T1000 (cell line): ENCODE data around the gene EPHA4.

Experiments
- DNase-seq: peaks from one replicate; lab custom pipeline; 2025; ENCODE audit warnings: mixed read lengths; lab: John Stamatoyannopoulos, UW

Gene EPHA4

DNA sequence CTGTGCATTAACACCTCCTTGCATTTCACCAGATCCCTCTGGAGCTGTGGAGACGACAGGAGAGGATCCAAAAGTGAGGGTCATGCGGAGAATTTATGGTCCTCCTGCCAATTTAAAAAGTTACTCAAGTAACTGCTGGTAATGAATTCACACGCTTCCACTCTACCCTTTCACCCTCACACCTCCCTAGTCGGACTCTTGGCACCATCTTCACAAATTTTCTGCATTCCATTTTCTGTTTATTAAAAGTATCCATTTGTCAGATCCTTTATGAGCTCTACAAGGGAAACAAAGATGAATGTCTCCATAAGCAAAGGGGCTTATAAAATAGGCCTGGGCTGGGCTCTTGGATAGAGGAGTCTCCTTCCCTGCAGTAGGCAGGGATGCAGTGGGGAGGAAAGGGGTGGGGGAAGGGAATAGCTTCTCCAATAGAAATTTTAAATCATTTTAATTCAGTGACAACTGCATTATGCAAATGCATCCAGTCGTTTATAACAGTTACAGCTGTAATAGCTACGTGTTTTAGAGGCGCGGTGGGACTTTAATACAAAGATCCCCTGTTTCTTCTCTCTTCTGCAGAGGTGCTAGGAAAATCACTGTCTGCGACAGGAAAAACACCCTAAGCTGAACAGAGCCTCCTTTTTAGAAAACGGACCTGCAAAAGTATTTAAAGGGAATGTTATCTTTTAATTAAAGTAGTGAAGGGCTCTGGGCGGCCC lies 132.2 kb downstream of the EPHA4 start:
- no peak for DNase-seq

DNA sequence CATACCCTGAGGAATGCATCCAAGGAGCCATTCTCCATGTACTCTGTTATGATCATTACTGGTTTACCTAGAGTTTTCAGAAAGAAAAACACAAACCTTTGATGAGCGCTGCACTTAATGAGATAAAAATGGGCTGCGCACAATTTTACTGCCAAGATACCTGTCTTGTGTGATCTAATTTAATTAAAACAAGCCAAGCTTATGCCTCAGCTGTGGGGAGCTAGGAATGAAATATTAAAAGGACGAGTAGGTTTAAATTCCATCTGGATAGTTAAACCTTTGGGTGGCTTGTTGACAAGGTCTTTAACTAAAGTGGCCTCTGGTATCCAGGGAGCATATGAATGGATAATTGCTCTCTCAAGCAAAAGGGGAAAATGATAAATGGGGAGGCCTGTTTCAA lies 135.0 kb downstream of the EPHA4 start:
- no peak for DNase-seq

DNA sequence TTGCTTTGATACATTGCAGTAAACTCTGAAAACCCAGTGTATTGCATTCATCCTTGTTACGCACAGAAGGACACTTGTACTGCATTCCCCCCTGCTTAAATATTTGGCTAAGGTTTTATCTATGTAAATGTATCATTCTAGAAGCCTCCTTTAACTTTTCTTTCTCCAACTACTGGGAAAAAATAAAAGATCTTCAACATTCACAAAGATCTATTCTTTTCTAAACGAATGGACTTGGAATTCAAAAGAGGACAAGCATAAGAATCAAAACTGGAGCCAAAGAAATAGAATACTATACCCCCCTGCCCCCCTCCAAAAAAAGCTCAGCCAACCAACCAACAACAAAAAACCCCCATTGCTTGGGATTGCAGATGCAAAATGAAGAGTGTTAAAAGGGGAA lies 136.9 kb downstream of the EPHA4 start:
- DNase-seq, result no peak

DNA sequence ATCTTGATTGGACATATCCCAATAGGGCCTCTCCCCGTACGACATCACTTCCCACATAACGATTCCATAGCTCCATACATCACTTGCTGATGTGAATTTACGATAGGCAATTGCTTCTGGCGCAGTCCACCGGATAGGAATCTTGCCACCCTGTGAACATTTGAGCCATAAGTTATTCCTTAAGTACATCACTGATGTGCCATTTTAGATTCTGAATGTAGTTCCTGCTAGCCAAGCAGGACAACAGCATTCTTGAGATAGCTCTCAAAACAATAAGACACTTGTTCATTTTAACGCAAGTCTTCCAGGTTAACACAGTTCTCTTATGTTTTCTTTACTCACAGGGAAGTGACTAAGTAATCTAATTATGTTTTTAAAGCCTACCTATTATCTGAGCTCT lies 138.0 kb downstream of the EPHA4 start:
- DNase-seq, result no peak

DNA sequence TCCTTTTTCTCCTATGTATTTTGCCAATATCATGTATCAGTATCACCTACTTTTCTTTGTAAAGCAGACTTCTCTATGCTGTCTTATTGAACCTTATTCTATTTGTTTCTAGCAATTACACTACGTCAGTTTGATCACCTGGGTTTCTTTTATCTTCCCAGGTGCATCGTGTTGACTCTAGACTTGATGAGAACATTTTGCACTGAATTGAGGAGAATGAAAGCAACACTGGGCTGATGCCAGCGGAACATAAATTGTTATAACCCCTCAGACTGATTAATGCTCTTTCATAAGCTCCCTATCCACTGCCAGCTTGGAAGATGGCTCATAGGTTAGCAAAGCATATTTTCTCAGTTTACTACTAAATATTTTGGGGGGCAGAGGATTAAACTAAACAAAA lies 140.6 kb downstream of the EPHA4 start:
- no peak for DNase-seq

DNA sequence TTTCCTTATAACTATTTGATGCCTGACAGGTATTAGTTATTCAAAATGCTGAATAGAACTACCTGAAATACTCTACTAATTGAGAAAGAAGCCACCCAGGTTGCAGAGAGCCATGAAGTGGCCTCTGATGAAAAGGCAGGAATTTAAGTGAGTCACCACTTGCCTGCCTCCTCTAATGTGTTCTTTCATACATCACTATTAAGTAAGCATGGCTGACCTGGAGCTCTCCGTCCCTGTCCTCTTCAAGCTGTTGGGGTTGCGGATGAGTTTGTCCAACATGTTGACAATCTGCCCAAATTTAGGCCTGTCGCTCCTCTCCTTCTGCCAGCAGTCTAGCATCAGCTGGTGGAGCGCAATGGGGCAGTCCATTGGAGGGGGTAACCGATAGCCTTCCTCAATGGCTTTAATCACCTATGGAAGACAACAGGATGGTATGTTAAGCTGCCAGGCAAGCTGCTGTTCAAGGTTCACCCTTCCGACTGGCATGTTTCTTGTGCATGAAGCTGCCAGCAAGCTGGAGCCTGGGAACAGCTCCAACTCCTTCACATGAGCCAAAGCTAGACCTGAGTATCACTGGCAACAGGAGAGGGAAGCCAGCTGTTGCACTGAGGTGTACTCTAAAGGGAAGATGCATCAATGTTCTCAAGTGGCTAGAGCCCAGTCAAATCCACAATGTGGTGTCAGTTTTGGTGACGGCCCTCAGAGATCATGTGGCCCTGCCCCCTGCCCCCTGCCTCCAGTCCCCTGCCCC lies 142.2 kb downstream of the EPHA4 start:
- DNase-seq, result no peak

DNA sequence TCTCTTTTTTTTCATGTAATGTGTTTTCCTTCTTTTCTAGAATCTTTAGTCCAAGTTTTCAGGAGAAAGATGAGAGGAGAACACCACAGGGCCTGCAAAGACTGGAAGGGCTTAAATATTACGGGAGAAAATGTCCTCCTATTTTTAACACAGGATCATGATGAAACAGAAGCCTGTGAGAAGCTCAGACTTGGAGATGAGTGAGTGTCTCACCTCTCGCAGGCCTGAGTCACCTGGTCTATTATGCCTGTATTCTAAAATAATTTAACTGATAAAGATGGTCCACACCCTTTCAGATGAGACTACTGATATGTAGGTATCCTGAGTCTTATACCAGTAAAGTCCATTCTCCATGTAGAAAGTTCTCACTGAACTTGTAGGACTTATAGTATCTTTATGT lies 143.2 kb downstream of the EPHA4 start:
- DNase-seq, result no peak

DNA sequence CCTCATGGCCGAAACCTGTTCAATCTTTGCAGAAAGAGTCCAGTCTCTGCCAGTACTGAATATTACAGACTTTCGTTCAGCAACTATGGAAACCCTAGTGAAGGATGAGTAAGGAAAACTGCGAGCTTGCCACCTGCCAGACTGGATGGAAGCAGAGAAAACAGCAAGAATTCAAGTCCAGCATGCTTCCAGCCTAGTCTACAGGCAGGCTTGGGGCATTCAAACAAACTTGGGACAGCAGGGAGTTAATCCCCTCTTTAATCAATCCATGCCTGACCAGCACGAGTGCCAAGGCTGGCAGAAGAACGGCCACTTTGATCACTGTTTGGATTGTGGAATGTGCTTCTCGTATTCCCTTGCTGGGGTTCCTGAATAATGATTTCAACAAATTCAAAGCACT lies 145.2 kb downstream of the EPHA4 start:
- no peak for DNase-seq

DNA sequence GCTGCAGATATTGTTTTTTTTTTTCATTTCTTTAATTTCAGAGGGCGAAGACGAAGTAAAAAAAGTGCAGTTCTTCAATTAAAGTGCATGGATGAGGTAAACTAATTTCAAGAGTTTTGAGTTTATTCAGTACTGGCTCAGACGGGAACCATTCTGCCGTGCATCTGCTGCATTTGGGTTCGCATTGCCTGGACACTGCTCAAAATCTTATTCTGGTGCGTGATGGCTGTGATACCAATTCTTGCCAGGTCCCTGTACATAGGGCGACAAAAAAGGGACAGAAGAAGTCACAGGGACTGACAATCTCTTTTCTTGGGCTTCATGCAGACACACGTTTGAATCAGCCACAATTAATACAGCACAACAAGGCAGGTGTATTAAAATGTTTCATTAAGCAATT lies 146.2 kb downstream of the EPHA4 start:
- no peak for DNase-seq

DNA sequence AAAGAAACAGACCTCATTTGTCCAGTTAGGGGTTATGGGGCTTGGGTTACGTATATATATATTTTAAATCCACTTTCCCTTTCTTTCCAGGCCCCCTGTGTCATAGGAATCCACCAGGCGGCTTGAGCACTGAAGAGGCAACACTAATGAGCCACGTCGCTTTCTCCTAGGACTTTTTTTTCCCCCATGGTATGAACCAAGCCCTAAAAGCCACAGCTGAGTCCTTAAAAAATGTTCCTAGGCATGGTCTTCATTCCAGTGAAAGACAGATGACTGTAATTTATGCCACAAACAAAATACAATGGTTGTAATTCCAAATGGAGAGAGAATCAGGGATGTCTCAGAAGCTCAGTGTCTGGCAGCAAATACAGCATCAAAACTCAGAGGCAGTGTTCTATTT lies 146.8 kb downstream of the EPHA4 start:
- no peak for DNase-seq

DNA sequence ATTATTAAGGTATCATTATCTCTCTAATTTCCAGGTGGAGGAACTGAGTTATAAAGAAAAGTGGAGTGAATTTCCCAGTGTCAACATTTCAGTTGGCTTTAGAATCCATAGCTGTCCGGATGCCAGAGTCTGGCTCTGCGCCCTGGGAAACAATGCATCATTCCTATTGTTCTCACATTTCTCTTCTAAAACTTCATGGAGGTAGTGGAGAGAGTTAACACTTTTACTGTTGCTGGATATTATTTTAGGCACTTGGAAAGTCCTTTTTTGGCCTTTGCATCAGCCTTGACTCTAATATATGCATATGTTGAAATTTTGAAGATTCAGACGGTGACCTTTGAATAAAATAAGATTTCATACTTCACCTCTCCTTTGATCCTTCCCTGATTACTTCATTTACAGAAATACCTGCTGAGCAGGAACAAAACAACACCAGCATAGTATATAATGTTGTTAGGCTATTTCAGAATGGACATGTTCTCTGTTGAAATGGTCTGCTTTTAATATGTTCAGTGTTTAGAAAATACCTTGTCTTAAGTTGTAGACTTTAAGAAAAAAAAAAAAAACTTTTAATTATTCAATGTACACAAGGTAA lies 148.8 kb downstream of the EPHA4 start:
- no peak for DNase-seq

DNA sequence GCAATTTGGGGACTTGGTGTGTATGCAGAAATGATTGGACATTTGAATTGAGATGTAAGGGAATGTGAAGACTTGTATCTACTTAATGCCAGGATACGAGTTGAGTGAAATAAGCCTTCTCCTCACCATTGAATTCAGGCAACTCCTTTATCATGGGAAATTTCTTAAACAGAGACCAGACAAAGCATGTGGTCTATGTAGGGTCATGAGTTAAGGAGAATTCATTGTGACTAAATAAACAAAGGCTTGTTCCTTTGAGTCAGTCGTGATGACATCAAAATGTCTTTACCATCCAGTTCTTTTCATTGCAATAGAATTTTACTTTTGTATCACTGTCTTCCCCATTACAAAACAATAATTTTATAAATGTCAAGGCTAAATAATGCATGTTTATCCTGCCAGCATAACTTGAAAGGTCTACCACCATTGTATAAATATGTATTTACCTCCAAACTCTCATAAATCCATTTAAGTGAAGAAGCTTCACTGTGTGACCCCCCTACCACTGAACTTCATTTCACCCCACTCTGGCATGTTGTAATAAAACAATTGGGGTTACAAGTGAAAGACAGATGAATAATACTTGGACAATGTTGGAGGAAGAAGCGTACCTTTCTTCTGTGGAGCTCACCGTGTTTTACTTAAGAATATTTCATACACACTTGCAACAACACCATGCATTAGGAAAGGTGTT lies 149.4 kb downstream of the EPHA4 start:
- DNase-seq, result no peak

DNA sequence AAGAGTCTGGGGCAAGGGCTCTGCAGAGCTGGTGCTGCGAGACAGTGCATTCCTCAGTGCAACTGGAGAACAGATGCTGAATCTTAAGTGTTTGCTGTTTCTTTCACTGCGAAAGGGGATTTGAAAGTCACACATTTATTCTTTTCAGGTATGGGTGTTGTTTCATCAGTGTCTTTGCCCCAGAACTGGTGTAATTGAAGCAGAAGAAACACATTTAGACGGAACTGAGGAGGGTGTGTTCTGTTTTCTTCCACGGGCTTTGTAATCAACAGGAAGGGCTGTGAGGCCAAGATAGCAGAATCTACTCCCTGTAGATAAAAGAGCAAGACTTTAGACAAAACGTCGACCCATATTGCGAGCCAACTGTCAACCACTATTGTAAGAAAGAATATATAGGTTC lies 151.9 kb downstream of the EPHA4 start:
- DNase-seq, result no peak

DNA sequence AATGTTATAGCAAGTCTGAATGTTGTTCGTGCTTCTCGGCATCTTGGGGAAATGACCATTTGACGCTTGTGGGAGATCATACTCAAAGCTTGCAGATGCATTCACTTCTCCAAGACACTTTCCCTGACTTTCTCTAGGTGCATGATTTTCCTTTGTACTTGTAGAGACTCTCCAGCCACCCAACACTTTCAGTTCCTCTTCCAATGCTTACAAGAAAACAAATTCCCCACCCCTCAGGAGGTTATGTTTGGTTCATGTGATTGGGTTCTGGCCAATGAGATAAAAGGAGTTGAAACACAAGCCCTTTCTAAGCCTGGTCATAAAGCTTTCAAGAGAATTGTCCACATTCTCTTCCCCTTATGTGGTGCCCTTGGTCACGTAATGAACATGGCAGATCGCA lies 156.3 kb downstream of the EPHA4 start:
- no peak for DNase-seq

DNA sequence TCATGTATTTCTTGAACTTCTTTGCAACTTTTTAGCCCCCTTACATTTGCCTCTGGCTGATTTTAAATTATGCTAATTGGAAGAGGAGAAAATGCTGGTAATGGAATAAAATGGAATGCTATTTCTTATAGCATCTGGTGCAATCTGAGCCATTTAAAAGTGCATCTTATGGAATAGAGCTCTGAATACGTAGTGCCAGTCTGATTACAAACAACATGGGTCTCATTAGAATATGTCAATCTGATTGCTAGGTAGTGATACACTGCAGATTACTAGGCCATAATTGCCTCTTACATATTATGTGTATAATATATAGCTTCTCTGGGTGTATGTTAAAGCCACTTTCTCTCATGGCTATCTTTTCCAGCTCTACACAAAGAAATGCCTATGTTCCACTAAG lies 159.1 kb downstream of the EPHA4 start:
- DNase-seq, result no peak

DNA sequence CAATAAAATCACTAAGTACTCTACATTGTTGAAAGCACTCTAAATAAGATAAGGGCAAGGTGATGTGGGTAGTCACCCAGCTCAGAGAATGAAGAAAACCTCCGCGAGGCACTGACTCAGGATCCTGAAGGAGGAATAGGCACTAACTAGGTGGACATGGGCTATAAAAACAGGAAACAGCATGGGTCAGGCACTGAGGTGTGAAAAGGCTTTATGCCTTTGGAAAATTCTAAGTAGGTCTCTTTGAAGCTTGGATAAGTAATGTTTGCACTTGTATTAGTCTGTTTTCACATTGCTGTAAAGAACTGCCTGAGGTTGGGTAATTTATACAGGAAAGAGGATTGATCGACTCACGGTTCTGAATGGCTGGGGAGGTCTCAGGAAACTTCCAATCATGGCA lies 161.6 kb downstream of the EPHA4 start:
- no peak for DNase-seq

DNA sequence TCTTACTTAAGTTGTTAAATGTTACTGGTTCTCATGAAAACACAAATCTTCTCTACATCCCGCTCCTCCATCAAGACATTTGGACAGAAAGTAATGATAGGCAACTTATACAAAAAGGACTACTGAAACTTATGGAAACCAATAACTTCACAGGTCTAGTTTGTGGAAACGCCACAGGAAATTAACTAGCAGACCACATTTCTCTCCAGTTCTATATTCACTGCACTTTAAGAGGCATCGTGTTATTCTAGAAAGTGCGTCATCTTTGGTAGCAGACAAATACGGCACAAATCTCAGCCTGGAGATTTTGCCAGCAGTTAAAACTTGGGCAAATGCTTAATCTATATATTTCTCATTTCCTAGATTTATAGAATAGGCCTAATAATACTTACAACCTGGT lies 164.3 kb downstream of the EPHA4 start:
- no peak for DNase-seq

DNA sequence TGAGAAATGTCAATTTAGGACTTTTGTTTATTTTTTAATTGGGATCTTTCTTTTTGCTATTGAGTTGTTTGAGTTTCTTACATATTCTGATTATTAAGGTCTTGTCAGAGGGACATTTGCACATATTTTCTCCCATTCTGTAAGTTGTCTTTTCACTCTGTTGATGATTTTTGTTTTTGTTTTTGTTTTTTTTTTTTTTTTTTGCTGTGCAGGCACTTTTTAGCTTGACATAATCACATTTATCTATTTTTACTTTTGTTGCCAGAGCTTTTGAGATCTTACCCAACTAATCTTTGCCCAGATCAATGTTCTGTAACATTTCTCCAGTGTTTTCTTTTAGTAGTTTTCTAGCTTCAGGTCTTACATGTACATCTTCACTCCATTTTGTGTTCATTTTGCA lies 166.6 kb downstream of the EPHA4 start:
- DNase-seq, result no peak

DNA sequence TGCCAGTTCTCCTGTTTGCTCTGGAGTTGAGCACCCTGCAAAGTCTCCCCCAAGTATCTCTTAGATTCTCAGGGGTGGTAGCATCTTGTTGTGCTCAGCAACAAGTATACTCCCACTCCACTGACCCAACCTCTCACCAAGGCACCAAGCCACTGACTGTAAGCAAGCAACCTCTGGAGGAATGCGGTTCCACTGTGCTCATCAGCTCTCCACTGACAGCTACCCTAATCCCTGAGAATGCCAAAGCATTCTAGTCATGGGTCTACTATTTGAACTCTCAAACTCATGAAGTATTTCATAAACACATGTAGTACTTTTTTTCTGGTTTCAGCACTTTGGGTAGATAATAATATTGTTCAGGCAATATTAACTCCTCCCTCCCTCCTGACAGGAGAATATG lies 170.0 kb downstream of the EPHA4 start:
- no peak for DNase-seq

DNA sequence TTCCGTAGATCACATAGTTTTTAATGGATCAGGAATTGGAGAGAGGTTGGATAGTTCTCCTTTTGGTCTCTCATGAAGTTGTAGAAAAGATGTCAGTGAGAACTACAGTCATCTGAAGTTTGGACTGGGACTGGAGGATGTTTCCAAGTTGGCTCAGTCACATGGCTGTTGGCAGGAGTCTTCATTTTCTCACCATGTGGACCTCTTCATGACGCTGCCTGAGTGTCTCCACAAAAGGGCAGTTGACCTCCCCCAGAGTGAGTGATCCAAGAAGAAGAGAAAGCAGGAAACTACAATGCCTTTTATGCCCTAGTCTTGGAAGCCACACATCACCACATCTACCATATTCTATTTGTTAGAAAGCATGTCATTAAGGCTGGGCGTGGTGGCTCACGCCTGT lies 171.7 kb downstream of the EPHA4 start:
- no peak for DNase-seq

DNA sequence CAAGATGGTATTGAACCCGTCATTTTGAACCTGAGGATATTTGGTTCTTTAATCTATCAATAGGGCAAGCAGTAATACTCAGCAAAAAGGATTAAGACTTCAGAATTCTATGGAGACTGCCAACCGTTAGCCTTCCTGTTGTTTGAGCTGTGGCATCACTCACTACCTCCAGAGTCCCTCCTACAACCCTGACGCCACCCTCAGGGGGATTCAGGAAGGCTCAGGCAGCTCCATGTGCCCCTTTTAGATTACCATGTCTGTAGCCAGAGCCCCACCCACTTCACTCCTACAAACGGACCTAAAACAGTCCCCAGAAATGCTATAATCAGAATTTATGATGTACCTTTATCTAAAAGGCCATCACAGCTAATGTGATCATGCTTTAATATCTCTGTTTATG lies 172.9 kb downstream of the EPHA4 start:
- no peak for DNase-seq

DNA sequence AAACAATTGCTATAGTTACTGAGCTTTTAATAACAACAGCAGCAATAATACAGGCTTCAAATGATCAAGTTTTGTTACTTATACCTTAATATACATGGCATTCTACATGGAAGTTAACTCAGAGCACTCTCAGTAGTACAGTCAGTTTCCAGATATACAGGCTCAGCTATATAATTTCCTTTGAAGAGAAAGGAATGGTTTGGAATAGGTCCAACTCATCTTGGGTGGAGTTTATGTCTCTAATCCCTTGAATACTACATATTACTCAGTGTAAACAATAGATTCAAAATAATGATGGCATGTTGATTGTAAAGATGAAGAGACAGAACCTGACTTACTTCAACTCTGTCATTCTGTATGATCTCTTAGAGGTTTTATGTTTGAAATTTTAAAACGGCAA lies 174.9 kb downstream of the EPHA4 start:
- no peak for DNase-seq
